HCT116 (cell line): ENCODE results near the gene TOP1. TPM values are rescaled to one million over a fixed set of nuclear protein-coding genes. Genes with fewer than 3 reads are reported as not detected.

Experiments used
- ATAC-seq: fragments of 200-7000 bp; cut with Tn5 transposase; 2 replicates; pipeline ENCODE4 v1.9.1; 2020; ENCODE audit warnings: mild to moderate bottlenecking, moderate library complexity
- BruUV-seq: library from RNA; stranded (reverse); fragments of 400-500 nt; replicated peaks from 2 replicates; lab custom pipeline; 2021; lab: Mats Ljungman, UMichigan
- CTCF ChIA-PET: fragments of 300-600 bp; sonication (Branson Sonifier 250); formaldehyde crosslinking; loops from one replicate; lab custom pipeline; 2021; ENCODE audit warnings: antibody characterized with exemption; lab: Charles Lee
- POLR2A ChIA-PET: fragments of 300-600, 350-600 bp; sonication (Branson Sonifier 250); formaldehyde crosslinking; loops from one replicate; lab custom pipeline; 2021; ENCODE audit warnings: antibody characterized with exemption; lab: Charles Lee
- RAD21 ChIA-PET, 2 experiments: fragments of 300-600 bp; sonication (Branson Sonifier 250); formaldehyde crosslinking; loops; one replicate each; lab custom pipeline; 2023; ENCODE audit warnings: low total read pairs in 2 of 2; ENCODE audit not compliant: uncharacterized antibody in 2 of 2, unreplicated experiment in 2 of 2, low non-redundant PET in 1 of 2; lab: Charles Lee
- DNase-seq: peaks from one replicate; pipeline ENCODE4 v3.0.0-alpha.2; 2010; ENCODE audit warnings: low read depth, low spot score
- H2AFZ ChIP-seq: fragments of 200-600 bp; shearing (Covaris generic), sonication (generic); 2 replicates; pipeline ENCODE4 v1.6.1; 2017; ENCODE audit warnings: low read depth, mixed run types, mixed read lengths, antibody characterized with exemption, low read length; ENCODE audit not compliant: poor library complexity, severe bottlenecking
- H3K27ac ChIP-seq: 2 replicates; pipeline ENCODE4 v1.5.1; 2012; ENCODE audit warnings: low read depth, low read length
- H3K27me3 ChIP-seq: fragments of 200-600 bp; sonication (generic); 2 replicates; pipeline ENCODE4 v1.6.1; 2016; ENCODE audit warnings: mixed run types, low read length, mixed read lengths; ENCODE audit not compliant: insufficient read depth
- H3K36me3 ChIP-seq, 2 experiments: fragments of 200-500 bp in 1 of 2; fragments of 200-600 bp in 1 of 2; sonication (Bioruptor generic) in 1 of 2; sonication (generic) in 1 of 2; 2 replicates each; pipeline versions ENCODE4 v1.5.1 to v1.6.1; 2014 to 2016; ENCODE audit warnings: low read length in 2 of 2, inconsistent platforms in 1 of 2, mixed read lengths in 1 of 2, mixed run types in 1 of 2; ENCODE audit not compliant: insufficient read depth in 2 of 2, control insufficient read depth in 1 of 2
- H3K4me1 ChIP-seq, 2 experiments: fragments of 200-600 bp in 1 of 2; sonication (generic) in 1 of 2; 2 replicates each; pipeline versions ENCODE4 v1.5.1 to v1.6.1; 2012 to 2017; ENCODE audit warnings: low read length in 2 of 2, inconsistent platforms in 1 of 2, mild to moderate bottlenecking in 1 of 2, mixed read lengths in 1 of 2, mixed run types in 1 of 2, moderate library complexity in 1 of 2; ENCODE audit not compliant: insufficient read depth in 2 of 2, control insufficient read depth in 1 of 2
- H3K4me2 ChIP-seq: fragments of 200-600 bp; sonication (generic); 2 replicates; pipeline ENCODE4 v1.6.1; 2017; ENCODE audit warnings: mixed run types, low read length, mixed read lengths
- H3K4me3 ChIP-seq, 2 experiments: fragments of 200-600 bp in 1 of 2; sonication (generic) in 1 of 2; replicated peaks in 1 of 2; 2 replicates each; pipeline ENCODE4 v1.5.1; 2011 to 2016; ENCODE audit warnings: low read length in 2 of 2, control low read depth in 1 of 2, low read depth in 1 of 2, mild to moderate bottlenecking in 1 of 2, mixed read lengths in 1 of 2, mixed run types in 1 of 2
- H3K79me2 ChIP-seq: fragments of 200-600 bp; sonication (generic); 2 replicates; pipeline ENCODE4 v1.6.1; 2017; ENCODE audit warnings: mild to moderate bottlenecking, mixed run types, low read length, moderate library complexity, mixed read lengths; ENCODE audit not compliant: insufficient read depth
- H3K9ac ChIP-seq: fragments of 200-600 bp; sonication (generic); 2 replicates; pipeline ENCODE4 v1.6.1; 2016; ENCODE audit warnings: low read length, mixed read lengths
- H3K9me2 ChIP-seq: fragments of 200-600 bp; sonication (generic), shearing (Covaris generic); 2 replicates; pipeline ENCODE4 v1.6.1; 2017; ENCODE audit warnings: mixed run types, mild to moderate bottlenecking, moderate library complexity; ENCODE audit not compliant: insufficient read depth
- H3K9me3 ChIP-seq, 2 experiments: fragments of 200-500 bp in 1 of 2; fragments of 200-600 bp in 1 of 2; sonication (Bioruptor generic) in 1 of 2; sonication (generic) in 1 of 2; 2 replicates each; pipeline ENCODE4 v1.6.1; 2014 to 2017; ENCODE audit warnings: low read length in 2 of 2, mixed read lengths in 2 of 2, inconsistent platforms in 1 of 2, low read depth in 1 of 2, mild to moderate bottlenecking in 1 of 2, mixed run types in 1 of 2, moderate library complexity in 1 of 2; ENCODE audit not compliant: control insufficient read depth in 1 of 2, insufficient read depth in 1 of 2
- H4K20me1 ChIP-seq: fragments of 200-600 bp; sonication (generic), shearing (Covaris generic); 2 replicates; pipeline ENCODE4 v1.6.1; 2017; ENCODE audit warnings: mixed run types, mild to moderate bottlenecking, moderate library complexity; ENCODE audit not compliant: insufficient read depth
- CEBPB ChIP-seq: IDR thresholded peaks from 2 replicates; pipeline ENCODE4 v1.6.1; 2012; ENCODE audit warnings: low read depth
- EZH2 ChIP-seq: fragments of 200-600 bp; sonication (generic); IDR thresholded peaks from 2 replicates; pipeline ENCODE4 v1.6.1; 2017; ENCODE audit warnings: antibody characterized with exemption, mixed run types
- EZH2phosphoT487 ChIP-seq: fragments of 200-600 bp; IDR thresholded peaks from 2 replicates; pipeline ENCODE4 v1.6.1; 2018; ENCODE audit warnings: antibody characterized with exemption, borderline replicate concordance
- FOSL1 ChIP-seq: IDR thresholded peaks from 2 replicates; pipeline ENCODE4 v1.6.1; 2012; ENCODE audit warnings: low read depth
- POLR2A ChIP-seq: IDR thresholded peaks from 2 replicates; pipeline ENCODE4 v1.7.0; 2011; ENCODE audit warnings: borderline replicate concordance; ENCODE audit not compliant: insufficient read depth, insufficient read length; ENCODE audit errors: extremely low read depth
- TCF7L2 ChIP-seq: IDR thresholded peaks from 2 replicates; pipeline ENCODE4 v1.7.0; 2011; ENCODE audit warnings: borderline replicate concordance, inconsistent platforms; ENCODE audit not compliant: insufficient read depth, insufficient read length; ENCODE audit errors: extremely low read depth
- ZFX ChIP-seq: fragments of 450-650 bp; IDR thresholded peaks from 2 replicates; pipeline ENCODE4 v1.6.1; 2017
- intact Hi-C: fragments of 100-400 bp; cut with micrococcal nuclease; formaldehyde crosslinking; loops from 2 replicates; pipeline ENCODE4 v1.10.0; 2022
- total RNA-seq: library from RNA; stranded (reverse); gene quantifications from one replicate; pipeline ENCODE4 v1.2.1, GENCODE V29; 2021; ENCODE audit not compliant: unreplicated experiment
- TF ChIP-seq, protein P1 (sequence below), 3 experiments: fragments of 200-600 bp in 1 of 3; sonication (generic) in 1 of 3; IDR thresholded peaks in 2 of 3; conservative IDR thresholded peaks in 1 of 3; 2 replicates each; pipeline ENCODE4 v1.5.1; 2012 to 2017; ENCODE audit warnings: low read depth in 2 of 3, low read length in 2 of 3, antibody characterized with exemption in 1 of 3, borderline replicate concordance in 1 of 3, control low read depth in 1 of 3, mild to moderate bottlenecking in 1 of 3, mixed read lengths in 1 of 3, mixed run types in 1 of 3, moderate library complexity in 1 of 3; ENCODE audit not compliant: insufficient read depth in 1 of 3

Gene TOP1
- total RNA-seq, 1 experiment from 2014 or later = 190 TPM

DNA sequence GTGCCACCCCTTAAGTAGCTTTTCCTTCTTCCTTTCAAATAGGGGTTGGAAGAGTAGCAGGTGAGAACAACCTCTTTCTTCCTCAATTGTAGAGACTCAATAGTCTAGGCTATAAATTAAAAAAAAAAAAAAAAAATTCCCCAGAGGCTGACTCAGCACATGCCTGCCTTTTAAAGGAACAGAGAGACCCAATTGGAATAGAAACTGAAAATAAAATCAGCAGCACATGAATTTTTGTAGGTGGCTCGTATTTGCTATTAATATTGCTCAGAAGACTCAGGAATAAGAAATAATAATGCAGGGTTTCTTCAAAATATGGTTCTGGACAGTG is 19.3 kb downstream of the TOP1 start:
- Histone ChIP-seq H3K27ac (peak overlapping the region; percentile 20; the same call in 1 of the 2 replicates), H3K4me3 (no peak overlapping the region), H4K20me1 (peaks cover 67% of the 10 kb centered on the region), H3K36me3 (peaks cover 0 to 13% of the 10 kb centered on the region in 2 experiments; a peak in 1 of 4 replicates), H3K9me2 (no peaks in the 10 kb centered on the region), H3K4me1 (peaks cover 28 to 76% of the 10 kb centered on the region in 2 experiments), H3K4me2 (peak overlapping the region; percentile 49), H3K27me3 (no peaks in the 10 kb centered on the region), H3K9ac (0 out of 2 replicates have a peak overlapping the region, but pooled peaks have one; percentile 19), H3K9me3 (no peaks in the 10 kb centered on the region), H2AFZ (no peak overlapping the region), H3K79me2 (peaks cover 100% of the 10 kb centered on the region)
- BruUV-seq = no TSS peak
- ChIA-PET CTCF (interaction anchor here (1.1 kb wide), 1 partner anchor 57 kb away, joined by 4 read pairs; no protein-coding TSS in a partner anchor), RAD21 (no interaction called here), POLR2A (interaction anchor here (1.5 kb wide), 1 partner anchor 12 kb away, joined by 3 read pairs; no protein-coding TSS in a partner anchor)
- ATAC-seq (peak; percentile 62), DNase-seq (no peak)
- intact Hi-C loops = loop anchor here (5.0 kb wide), 1 partner anchor 56 kb away; no protein-coding TSS in a partner anchor
- TF ChIP-seq POLR2A (no peak), FOSL1 (no peak), EZH2phosphoT487 (no peak), ZFX (no peak), EZH2 (no peak), TCF7L2 (no peak), CEBPB (no peak)
- TF ChIP-seq, protein P1, sequence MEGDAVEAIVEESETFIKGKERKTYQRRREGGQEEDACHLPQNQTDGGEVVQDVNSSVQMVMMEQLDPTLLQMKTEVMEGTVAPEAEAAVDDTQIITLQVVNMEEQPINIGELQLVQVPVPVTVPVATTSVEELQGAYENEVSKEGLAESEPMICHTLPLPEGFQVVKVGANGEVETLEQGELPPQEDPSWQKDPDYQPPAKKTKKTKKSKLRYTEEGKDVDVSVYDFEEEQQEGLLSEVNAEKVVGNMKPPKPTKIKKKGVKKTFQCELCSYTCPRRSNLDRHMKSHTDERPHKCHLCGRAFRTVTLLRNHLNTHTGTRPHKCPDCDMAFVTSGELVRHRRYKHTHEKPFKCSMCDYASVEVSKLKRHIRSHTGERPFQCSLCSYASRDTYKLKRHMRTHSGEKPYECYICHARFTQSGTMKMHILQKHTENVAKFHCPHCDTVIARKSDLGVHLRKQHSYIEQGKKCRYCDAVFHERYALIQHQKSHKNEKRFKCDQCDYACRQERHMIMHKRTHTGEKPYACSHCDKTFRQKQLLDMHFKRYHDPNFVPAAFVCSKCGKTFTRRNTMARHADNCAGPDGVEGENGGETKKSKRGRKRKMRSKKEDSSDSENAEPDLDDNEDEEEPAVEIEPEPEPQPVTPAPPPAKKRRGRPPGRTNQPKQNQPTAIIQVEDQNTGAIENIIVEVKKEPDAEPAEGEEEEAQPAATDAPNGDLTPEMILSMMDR (IDR thresholded peaks at IDR 0.05 in 2 of 3, conservative IDR thresholded peaks at IDR 0.05 in 1 of 3; ENCODE audit: borderline replicate concordance in 1 of 3, insufficient read depth in 1 of 3, low read depth in 2 of 3, low read length in 2 of 3) = no peak
